ENCODE results near the gene ANKRD33B.

- no peak for TF ChIP-seq CTCF (conservative IDR thresholded peaks at IDR 0.05 in 1 of 2, IDR thresholded peaks at IDR 0.05 in 1 of 2; ENCODE audit: low read depth in 1 of 2, low read length in 2 of 2)
- TF ChIP-seq EZH2 (IDR thresholded peaks at IDR 0.05; ENCODE audit: low read length, missing control alignments) = no peak
Measured at GRCh38 chr5:10556893-10557746, 6.8 kb upstream of the ANKRD33B start.

Measured in fibroblast of lung (primary cell).